ENCODE results near the gene CXCR5.
A peak's percentile ranks its signal among the peaks of the same experiment; 100 is the strongest.

The CXCR5 gene

GRCh38 chr11:118899706-118900360 is 16.1 kb downstream of the CXCR5 start:
- FAIRE-seq = no peak

GRCh38 chr11:118900535-118901384 is 17.1 kb downstream of the CXCR5 start:
- no peak for FAIRE-seq

- no peak for FAIRE-seq
Observed at GRCh38 chr11:118901494-118902335, 18.0 kb downstream of the CXCR5 start.

- FAIRE-seq = no peak
Observed at GRCh38 chr11:118902336-118903203, 18.9 kb downstream of the CXCR5 start.

- FAIRE-seq = no peak
Observed at GRCh38 chr11:118903204-118904015, 19.7 kb downstream of the CXCR5 start.

GRCh38 chr11:118907051-118908042 is 23.7 kb downstream of the CXCR5 start:
- FAIRE-seq = no peak

- no peak for FAIRE-seq
Observed at GRCh38 chr11:118908264-118908663, 24.6 kb downstream of the CXCR5 start.

GRCh38 chr11:118908901-118909618 is 25.4 kb downstream of the CXCR5 start:
- peak; percentile 46 for FAIRE-seq

GRCh38 chr11:118909619-118910308 is 26.1 kb downstream of the CXCR5 start:
- no peak for FAIRE-seq

GRCh38 chr11:118910309-118911112 is 26.8 kb downstream of the CXCR5 start:
- no peak for FAIRE-seq

- no peak for FAIRE-seq
Observed at GRCh38 chr11:118911113-118911879, 27.6 kb downstream of the CXCR5 start.

GRCh38 chr11:118911880-118912741 is 28.4 kb downstream of the CXCR5 start:
- FAIRE-seq = peak; percentile 60

GRCh38 chr11:118912742-118913410 is 29.2 kb downstream of the CXCR5 start:
- no peak for FAIRE-seq

- FAIRE-seq = no peak
Observed at GRCh38 chr11:118913411-118914125, 29.9 kb downstream of the CXCR5 start.

Data from TTC549 (cell line).